Calu3 (cell line): ENCODE data around the gene PDS5A. TPM values are rescaled to one million over a fixed set of nuclear protein-coding genes. Genes with fewer than 3 reads are reported as not detected.
A peak's percentile ranks its signal among the peaks of the same experiment; 100 is the strongest.
"Not testable (repeated sequence)": the region's sequence is repeated elsewhere in the genome, so short reads cannot be mapped to it uniquely, and the experiment has no call there.

Source experiments
- BruUV-seq: library from RNA; stranded (reverse); fragments of 400-500 nt; replicated peaks from 2 replicates; lab custom pipeline; 2021; lab: Mats Ljungman, UMichigan
- CTCF ChIA-PET: fragments of 300-600 bp; sonication (Branson Sonifier 250); formaldehyde crosslinking; loops from one replicate; lab custom pipeline; 2022; ENCODE audit warnings: antibody characterized with exemption; lab: Charles Lee
- DNase-seq: peaks from one replicate; pipeline ENCODE4 v3.0.0; 2022
- H3K27ac Mint-ChIP-seq: one replicate; pipeline ENCODE4 v1.8.0; 2022; ENCODE audit warnings: mixed read lengths; ENCODE audit not compliant: unreplicated experiment
- H3K27me3 Mint-ChIP-seq: one replicate; pipeline ENCODE4 v1.8.0; 2022; ENCODE audit warnings: mixed read lengths; ENCODE audit not compliant: unreplicated experiment
- H3K36me3 Mint-ChIP-seq: one replicate; pipeline ENCODE4 v1.8.0; 2022; ENCODE audit warnings: mild to moderate bottlenecking, moderate library complexity, mixed read lengths; ENCODE audit not compliant: insufficient read depth, unreplicated experiment
- H3K4me1 Mint-ChIP-seq: one replicate; pipeline ENCODE4 v1.8.0; 2022; ENCODE audit warnings: mild to moderate bottlenecking, low read depth, mixed read lengths; ENCODE audit not compliant: unreplicated experiment
- H3K4me3 Mint-ChIP-seq: one replicate; pipeline ENCODE4 v1.8.0; 2022; ENCODE audit warnings: mild to moderate bottlenecking, low read depth, moderate library complexity, mixed read lengths; ENCODE audit not compliant: unreplicated experiment
- H3K9me3 Mint-ChIP-seq: one replicate; pipeline ENCODE4 v1.8.0; 2022; ENCODE audit warnings: low read depth, mixed read lengths; ENCODE audit not compliant: unreplicated experiment
- CTCF ChIP-seq: fragments of 200-600 bp; IDR thresholded peaks from one replicate; pipeline ENCODE4 v1.8.0; 2022; ENCODE audit warnings: antibody characterized with exemption; ENCODE audit not compliant: unreplicated experiment
- intact Hi-C: fragments of 100-400 bp; cut with micrococcal nuclease; formaldehyde crosslinking; loops from one replicate; pipeline ENCODE4 v1.10.0; 2022; ENCODE audit not compliant: unreplicated experiment
- total RNA-seq: library from RNA; stranded (reverse); gene quantifications from 2 replicates; pipeline ENCODE4 v1.2.3, GENCODE V29; 2022

Gene PDS5A
- total RNA-seq, 1 experiment from 2014 or later, result 49.1 TPM

GRCh38 chr4:39786838-39787237 is 190.9 kb downstream of the PDS5A start:
- Mint-ChIP-seq H3K27ac (peak overlapping the region; percentile 13), H3K4me3 (no peak overlapping the region), H3K36me3 (no peaks in the 10 kb centered on the region), H3K4me1 (no peaks in the 10 kb centered on the region), H3K9me3 (no peaks in the 10 kb centered on the region), H3K27me3 (no peaks in the 10 kb centered on the region)
- no TSS peak for BruUV-seq
- CTCF ChIA-PET, result interaction anchor here (1.7 kb wide), 1 partner anchor 10 kb away, joined by 5 read pairs; no protein-coding TSS in a partner anchor
- intact Hi-C loops, result no loop called here
- no peak for DNase-seq
- TF ChIP-seq CTCF, result no peak

GRCh38 chr4:39785083-39785482 is 192.6 kb downstream of the PDS5A start:
- Mint-ChIP-seq H3K9me3 (no peaks in the 10 kb centered on the region), H3K4me1 (no peaks in the 10 kb centered on the region), H3K27me3 (no peaks in the 10 kb centered on the region), H3K27ac (no peak overlapping the region), H3K4me3 (no peak overlapping the region), H3K36me3 (no peaks in the 10 kb centered on the region)
- TF ChIP-seq CTCF, result no peak
- CTCF ChIA-PET, result no interaction called here
- intact Hi-C loops, result no loop called here
- BruUV-seq, result no TSS peak
- no peak for DNase-seq

- H3K4me1 Mint-ChIP-seq, H3K27ac Mint-ChIP-seq, CTCF ChIA-PET, H3K27me3 Mint-ChIP-seq, H3K36me3 Mint-ChIP-seq, H3K4me3 Mint-ChIP-seq, BruUV-seq, DNase-seq, H3K9me3 Mint-ChIP-seq, intact Hi-C loops: not testable (repeated sequence)
These were observed 195.7 kb downstream of the PDS5A start for GRCh38 chr4:39781988-39782387.

Other genes starting within 250 kb of the PDS5A start
- gene N4BP2, start 78.9 kb upstream of the PDS5A start, total RNA-seq, result 5.0 and 5.3 TPM in 2 replicates
- not detected in 2 replicates for gene RHOH, start 219.1 kb upstream of the PDS5A start, total RNA-seq